Hypothalamus (tissue), 51 donors: Measurements from ENCODE around the gene CORO2B.
"Not testable (repeated sequence)": the region's sequence is repeated elsewhere in the genome, so short reads cannot be mapped to it uniquely, and the experiment has no call there.

Source experiments
- DNase-seq, 51 donors: peaks; one replicate each; lab custom pipeline; 2025; lab: John Stamatoyannopoulos, UW

CORO2B gene

DNA sequence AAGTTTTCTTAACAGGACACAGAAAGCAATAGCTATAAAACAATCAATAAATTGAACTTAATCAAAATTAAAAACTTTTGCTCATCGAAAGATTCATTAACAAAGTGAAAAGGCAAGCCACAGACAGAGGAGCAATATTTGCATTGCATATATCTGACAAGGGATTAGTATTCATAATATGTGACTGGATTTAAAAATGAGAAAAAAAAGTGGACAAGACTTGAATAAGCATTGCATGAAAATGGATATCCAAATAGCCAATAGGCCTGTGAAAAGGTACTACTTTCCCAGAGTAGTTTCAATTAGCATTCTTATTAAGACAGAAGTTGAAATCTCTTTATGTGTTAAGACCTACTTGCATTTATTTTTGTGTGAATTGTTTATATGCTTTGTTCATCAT lies 84.7 kb downstream of the CORO2B start:
- DNase-seq = no peak

DNA sequence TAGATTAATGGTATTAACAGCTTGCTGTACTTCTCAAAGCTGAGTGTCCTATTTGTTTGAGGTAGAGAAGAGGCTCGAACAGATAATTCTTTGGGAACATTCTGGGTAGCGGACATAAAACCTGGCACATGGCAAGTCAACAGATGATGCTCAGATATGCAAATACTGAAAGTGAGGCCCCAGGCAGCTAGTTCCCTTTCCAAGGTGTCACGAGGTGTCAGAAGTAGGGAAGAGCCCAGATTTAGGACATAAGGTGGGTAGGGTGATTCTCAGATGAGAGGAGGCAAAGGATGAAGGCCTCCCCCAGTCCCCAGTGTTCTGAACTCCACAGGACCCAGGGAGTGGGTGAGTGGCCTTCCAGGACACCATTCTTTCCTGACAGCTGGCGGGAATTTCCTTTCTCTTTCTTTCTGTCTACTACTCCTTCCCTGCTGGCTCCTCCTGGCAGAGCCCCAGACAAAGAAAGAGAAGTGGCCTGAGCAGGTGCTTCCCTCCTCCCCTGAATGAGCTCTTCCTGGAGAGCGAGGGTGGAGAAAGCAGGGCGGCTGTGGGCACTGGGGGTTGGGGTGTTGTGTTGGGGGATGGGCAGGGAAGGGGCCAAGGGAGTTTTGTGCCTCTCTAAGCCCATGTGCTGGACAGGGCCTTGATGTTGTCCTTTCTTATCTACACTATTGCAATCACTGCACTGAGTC lies 87.5 kb downstream of the CORO2B start:
- DNase-seq = no peak

DNA sequence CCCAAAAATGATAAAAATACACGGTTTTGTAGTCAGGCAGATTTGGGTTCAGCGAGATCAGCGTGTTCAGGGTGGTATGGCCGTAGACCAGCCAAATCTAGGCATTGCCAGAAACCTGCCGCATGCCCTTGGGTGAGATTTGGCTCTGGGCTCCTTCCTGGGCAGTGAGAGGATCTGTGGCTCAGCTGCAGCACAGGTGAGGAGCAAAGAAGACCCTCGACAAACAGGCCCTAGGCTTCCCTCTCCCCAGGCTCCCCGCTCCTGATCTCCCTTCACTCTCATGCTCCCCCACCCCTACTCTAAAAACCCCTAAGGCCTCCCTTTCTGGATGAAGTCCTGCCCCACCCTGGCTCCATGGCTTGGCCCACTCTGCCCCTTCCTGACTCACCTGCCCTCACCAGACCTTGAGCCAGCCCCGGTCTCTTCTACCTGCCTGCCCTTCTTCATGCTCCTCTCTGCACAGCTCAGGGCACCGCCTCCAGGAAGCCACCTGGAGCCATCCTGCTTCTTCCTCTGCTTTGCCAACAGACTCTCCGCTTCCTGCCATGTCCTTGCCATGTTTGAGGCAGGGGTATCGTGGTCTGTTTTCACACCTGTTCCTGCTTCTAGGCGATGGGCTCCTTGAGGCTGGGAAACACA lies 88.1 kb downstream of the CORO2B start:
- DNase-seq = no peak

DNA sequence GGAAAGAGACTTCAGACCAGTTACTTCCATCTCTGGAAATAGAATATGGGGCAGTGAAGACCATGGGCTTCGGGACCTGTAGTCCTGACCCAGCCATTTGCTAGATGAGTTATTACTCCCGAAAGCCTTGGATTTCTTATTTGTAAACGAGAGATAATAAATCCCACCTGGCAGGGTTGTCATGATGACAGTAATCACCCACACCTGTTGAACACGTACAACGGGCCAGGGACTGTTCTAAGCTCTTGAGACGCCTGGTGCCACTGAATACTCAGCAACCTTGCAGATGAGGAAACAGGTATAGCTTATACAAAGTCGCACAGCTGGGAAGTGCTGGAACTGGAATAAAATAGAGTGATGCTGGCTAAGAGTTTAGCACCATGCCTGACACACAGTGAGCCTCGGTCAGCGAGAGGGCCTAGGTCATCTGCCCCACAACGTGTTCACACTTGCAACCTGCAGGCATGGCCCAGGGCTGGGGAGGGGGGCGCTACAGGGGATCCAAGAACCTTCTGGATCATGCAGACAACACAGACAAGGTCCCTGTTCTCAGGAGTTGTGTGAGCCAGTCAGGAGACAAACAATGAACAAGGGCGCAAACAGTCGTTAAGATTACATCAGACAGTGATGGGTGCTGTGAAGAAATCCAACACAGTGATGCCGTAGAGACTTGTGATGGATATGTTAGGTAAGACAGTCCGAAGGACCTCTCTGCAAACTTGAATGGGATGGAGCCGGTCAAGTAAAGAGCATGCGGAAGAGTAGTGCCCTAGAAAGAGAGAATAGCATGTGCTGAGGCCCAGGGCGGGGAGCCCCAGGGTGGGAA lies 89.2 kb downstream of the CORO2B start:
- no peak for DNase-seq

DNA sequence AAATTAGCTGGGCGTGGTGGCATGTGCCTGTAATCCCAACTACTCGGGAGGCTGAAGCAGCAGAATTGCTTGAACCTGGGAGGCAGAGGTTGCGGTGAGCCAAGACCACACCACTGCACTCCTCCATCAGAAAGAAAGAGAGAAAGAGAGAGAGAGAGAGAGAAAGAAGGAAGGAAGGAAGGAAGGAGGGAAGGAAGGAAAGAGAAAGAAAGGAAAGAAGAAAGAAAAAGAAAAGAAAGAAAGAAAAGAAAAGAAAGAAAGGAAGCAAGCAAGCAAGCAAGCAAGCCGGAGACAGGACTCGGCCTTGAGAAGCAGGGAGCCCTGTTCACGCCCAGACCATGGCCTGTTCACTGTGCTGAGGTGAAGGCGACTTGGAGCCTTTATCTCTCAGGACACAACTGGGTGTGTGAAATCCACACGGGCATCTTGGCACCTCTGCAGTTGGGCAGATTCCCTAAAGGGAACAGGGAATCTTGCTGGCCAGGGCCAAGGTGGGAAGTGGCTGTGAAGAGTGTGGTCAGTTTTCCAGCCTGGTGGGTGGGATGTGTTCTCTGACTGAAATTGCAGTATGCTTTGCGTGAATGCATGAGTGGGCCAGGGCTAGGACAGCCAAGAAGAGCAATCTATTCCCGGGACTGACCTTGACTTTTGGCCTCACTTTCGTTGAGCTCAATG lies 90.3 kb downstream of the CORO2B start:
- DNase-seq = no peak

DNA sequence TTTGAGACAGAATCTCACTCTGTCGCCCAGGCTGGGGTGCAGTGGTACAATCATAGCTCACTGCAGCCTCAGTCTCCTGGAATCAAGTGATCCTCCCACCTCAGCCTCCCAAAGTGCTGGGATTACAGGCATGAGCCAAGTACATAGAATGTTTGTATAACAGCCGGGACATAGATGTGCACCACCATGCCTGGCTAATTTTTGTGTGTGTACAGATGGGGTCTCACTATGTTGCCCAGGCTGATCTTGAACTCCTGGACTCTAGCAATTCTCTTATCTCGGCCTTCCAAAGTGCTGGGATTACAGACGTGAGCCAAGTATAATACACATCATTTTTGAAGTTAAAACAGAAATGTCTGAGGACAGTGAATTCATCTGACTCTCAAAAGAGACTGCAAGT lies 93.5 kb downstream of the CORO2B start:
- no peak for DNase-seq

DNA sequence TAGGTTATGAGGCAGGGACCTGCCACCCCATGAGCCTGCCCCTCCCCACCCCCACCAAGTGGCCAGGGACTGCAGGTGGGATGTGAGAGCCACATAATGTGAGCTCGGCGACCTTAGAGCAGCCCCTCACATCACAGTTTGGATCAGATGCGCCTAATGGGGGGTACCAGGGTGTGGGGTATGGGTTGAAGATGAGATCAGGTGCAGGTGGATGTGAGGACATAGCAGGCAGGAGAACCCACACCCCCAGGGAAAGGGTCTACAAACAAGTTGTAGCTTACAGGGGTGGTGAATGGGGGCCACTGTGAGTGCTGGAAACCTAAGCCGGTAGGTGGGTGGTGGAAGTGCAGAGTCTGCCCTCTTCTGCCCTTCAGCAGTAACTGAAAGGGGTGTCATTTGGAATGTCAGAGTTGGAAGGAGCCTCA lies 94.0 kb downstream of the CORO2B start:
- DNase-seq = peak in 4 of 51 donors; percentile 11 to 33 (median 14)

DNA sequence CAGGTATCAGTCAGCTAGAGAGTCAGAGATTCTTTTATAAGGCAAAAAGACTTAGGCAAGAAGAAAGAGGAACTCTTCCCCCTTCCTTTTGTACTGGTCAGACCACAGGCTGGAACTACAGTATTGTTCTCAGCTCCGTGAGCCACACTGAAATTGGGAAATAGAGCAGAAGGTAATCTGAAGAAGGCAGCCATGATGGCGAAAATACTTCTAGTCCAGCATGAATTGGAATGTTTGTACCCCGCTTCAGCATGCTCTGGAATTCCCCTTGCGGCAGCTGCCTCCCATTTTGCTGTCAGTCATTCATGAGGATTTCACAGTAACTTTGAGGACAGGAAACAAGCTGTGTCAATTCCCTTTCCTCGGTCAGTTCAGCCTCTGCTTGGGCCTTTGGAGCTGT lies 96.2 kb downstream of the CORO2B start:
- no peak for DNase-seq

DNA sequence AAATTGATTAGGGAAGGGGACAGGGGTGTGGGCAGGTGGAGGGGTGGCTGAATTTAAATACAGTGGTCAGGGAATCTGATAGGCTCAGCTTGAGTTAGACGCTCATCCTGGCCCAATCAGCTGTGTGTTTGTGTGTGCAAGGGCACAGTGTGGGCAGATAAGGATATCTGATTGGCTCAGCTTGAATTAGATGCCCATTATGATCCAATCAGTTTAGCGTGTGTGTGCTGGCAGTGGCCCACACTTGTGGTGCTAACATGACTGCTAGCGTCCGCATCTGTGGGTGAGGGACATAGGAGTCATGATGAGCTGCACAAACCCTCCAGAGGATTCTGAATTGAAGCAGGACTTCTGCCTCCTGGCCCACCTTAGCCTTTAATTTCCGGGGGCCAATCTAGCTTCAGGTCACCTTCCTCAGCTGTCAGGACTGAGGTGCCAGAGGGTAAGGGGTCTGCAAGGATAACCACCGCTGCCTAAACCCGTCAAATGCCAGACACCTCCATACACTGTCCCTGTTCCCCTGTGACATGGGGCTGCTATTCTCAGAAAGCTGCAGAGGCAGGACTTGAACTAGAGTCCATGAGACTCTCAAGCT lies 97.3 kb downstream of the CORO2B start:
- DNase-seq = peak in 6 of 51 donors; percentile 26 to 58 (median 34)

DNA sequence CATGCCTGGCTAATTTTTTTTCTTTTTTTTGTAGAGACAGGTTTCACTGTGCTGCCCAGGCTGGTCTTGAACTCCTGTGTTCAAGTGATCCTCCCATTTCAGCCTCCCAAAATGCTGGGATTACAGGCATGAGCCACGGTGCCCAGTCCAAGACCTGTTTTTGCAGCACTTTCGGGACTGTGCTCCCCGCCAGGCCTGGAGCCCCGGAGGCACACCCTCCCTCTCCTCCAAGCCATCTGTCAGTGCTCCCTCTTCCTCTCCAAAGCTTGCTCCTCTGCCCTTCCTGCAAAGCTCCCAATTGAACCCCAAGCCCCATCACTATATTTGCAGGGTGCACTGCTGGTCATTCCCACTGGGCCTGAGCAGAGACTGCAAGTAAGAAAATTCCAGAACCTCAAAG lies 98.1 kb downstream of the CORO2B start:
- no peak for DNase-seq

DNA sequence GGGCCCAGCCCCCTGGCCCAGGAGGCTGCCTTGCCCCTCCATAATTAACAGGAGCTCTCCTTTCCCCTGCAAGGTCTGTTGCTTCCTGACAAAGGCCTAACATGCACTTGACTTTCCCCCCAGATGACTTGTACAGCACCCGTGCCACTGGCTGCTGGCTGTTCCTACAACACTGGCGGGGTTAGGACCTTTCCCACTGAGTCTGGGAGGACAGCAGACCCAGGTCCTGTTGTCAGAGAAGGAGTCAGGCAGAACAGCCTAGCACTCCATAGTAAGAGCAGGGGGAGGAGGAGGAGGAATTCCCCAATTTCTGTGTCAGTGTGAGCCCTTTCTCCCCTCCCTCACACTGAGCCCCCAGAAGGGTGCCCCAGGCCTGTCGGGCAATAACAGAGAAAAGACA lies 99.2 kb downstream of the CORO2B start:
- DNase-seq = no peak

DNA sequence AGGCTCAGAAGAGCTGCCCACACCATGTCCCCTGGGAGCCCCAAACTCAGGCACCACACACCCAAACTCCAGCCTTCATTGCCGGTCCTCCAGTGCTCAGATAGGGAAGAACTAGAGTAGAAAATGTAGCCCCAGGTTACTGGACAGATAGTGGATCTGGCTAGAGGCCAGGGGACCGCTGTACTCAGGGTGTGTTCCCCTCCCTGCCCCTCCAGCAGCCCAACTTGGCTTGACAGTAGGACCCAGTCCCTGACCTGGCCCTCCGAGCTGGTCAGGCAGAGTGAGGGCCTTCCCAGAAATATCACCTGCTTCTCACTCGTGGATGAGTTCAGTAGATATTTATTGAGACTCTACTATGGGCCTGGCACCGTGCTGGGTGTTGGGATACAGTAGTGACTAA lies 100.0 kb downstream of the CORO2B start:
- no peak for DNase-seq

DNA sequence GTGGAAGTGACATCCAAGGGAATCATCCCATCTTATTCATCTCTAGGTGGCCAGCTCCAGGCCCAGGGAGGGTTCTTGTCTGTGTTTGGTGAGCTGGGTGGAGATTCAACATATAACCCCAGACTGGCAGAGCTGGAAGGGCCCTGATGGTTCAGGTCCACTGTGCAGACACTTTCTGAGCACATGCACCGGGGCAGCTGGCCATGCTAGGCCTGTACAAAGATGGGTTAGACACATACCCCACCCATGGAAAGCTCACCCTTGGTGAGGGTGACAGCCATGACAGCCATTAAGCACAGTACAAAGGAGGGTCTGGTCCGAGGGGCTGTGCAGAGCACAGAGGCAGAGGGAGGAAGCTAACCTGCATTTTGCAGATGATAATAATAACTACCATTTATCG lies 100.4 kb downstream of the CORO2B start:
- no peak for DNase-seq

DNA sequence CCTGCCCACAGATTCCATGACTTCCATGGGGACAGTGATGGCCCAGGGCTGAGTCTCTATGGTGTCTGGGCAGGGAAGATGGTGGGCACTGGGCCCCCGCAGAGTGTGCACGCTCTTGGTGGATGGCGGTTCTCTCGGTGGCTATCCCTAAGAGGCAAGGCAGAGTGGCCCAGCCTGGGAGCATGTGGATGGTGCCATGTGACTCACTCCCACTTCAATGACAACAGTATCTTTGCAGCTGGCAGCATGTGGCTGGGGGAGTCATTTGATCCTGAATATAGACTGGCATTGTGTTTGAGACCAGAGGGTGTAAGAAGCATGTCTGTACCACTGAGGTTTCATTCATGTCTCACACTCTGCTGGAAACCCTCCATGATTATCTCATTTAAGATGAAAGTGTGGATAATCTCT lies 101.2 kb downstream of the CORO2B start:
- peak in 40 of 51 donors; percentile 16 to 91 (median 76) for DNase-seq

DNA sequence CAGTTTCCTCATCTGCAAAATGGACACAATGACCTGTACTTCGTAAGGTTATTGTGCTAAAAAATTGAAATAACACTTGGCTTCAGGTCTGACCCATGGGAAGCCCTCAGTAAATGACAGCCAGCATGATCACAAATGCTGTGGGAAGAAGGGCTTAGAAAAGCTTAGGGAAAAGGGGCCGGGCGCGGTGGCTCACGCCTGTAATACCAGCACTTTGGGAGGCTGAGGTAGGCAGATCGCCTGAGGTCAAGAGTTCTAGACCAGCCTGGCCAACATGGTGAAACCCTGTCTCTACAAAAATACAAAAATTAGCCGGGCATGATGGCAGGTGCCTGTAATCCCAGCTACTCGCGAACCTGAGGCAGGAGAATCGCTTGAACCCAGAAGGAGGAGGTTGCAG lies 102.0 kb downstream of the CORO2B start:
- DNase-seq = not testable (repeated sequence)

DNA sequence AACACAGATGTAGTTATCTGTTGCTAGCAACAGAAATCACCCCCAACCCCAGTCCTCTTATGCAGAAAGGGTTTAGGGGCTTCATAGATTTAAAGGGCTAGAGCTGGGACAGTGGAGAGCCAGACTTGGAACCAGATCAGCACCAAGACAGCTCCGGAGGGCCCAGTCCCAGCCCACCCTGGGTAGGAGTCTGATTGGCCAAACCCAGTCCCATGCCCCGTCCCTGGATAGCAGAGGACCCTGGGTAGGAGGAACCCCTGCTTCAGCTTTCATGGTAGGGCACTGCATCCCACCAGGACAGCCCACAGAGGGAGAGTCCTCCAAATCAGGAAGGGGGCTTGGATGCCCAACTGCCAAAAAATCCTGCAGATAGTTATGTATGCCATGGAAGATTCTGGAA lies 103.0 kb downstream of the CORO2B start:
- DNase-seq = no peak

DNA sequence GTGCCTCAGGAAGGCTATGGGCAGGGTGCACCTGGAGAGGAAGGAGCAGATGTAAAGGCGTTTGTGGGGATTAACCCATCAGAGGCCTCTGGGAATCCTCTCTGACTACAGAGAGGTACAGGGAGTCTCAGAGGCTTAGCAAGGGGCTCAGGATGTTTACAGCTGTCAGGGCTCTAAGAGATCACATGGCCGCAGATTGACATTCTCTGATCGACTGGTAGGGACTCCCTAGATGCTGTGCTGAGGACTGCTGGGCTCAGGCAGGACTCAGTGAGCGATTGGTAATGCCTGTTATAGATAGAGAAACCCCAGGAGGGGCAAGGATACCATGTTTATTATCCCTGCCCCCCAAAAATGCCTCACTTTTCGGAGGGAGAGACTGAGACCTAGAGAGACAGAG lies 103.5 kb downstream of the CORO2B start:
- peak in 6 of 51 donors; percentile 18 to 56 (median 28) for DNase-seq

DNA sequence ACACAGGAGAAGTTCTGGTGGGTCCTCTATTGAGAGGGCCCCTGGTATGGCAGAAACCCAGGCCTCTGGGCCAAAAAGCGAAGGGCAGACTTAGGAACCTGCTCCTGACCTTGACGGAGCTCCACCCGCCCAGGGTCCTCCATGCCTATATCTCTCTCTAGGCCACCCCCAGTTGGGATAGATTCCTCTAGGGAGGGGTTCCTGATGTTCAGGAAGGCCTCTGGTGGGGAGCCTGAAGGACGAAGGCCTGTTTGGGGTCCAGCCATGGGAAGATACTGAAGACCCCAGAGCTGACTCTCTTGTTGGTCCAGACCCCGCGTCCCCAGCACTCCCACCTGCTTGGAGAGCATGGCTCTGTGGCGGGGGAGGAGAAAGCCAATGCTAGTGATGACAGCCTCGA lies 104.2 kb downstream of the CORO2B start:
- DNase-seq = no peak

DNA sequence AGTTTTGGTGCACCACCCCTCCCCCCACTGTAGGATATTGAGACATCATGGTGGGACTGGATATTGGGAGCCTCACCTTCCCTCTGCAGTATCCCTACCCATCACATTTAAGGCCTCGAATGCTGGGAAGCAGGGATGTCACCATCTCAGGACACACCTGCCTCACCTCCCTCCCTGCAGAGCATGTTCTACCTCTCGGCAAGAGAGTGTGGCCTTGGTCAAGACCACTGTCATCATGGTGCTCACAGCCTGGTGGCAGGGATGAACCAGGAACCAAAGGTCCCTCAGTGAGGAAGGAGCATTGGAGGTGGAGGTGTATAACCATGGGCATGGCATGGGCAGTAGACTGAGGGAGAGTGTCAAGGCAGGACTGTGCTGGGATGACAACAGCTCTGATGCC lies 104.8 kb downstream of the CORO2B start:
- no peak for DNase-seq

DNA sequence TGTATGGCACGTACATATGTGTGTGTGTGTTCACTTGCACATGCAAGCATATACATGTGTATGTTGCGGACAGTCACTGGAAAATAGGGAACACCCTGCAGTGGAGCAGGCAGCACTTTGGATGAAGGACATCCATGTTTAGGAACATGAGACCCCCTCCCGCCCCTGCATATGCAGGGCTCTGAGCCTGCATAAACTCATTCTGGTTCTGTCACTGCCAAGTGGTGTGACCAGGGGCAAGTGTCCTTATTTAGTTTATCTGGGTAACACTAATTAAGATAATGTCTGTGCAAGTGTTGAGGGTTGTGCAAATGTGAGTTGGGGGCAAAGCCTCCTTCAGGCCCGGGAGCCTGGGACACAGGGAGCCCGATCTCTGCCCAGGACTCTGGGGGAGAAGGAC lies 105.7 kb downstream of the CORO2B start:
- DNase-seq = no peak
